Brain pericyte (primary cell): ENCODE results near the gene SMIM27.
"Not testable (repeated sequence)": the region's sequence is repeated elsewhere in the genome, so short reads cannot be mapped to it uniquely, and the experiment has no call there.

ENCODE experiments used
- DNase-seq: peaks from one replicate; pipeline ENCODE4 v3.0.0-alpha.2; 2012; ENCODE audit warnings: low read depth, low spot score

The SMIM27 gene

GRCh38 chr9:32552172-32552872, at the start of gene SMIM27, which contains the start of gene TOPORS:
Gene SMIM27, plus strand, starts transcription at chr9:32552327. Its CDS starts 108 bp downstream, at chr9:32552435.
Gene TOPORS, minus strand, starts transcription at chr9:32552586. Its CDS starts 150 bp downstream, at chr9:32552436.
- DNase-seq: peak; percentile 75

- DNase-seq: no peak
Observed at GRCh38 chr9:32502464-32502863, 49.7 kb upstream of the SMIM27 start.

GRCh38 chr9:32503008-32503407, 49.1 kb upstream of the SMIM27 start:
- DNase-seq: no peak

- no peak for DNase-seq
Observed at GRCh38 chr9:32508728-32509127, 43.4 kb upstream of the SMIM27 start.

GRCh38 chr9:32516241-32516640, 35.9 kb upstream of the SMIM27 start:
- no peak for DNase-seq

- no peak for DNase-seq
Observed at GRCh38 chr9:32518276-32518675, 33.9 kb upstream of the SMIM27 start.

GRCh38 chr9:32523910-32524309, 28.2 kb upstream of the SMIM27 start:
- DNase-seq: no peak

- not testable (repeated sequence) for DNase-seq
Observed at GRCh38 chr9:32524558-32524891, 27.6 kb upstream of the SMIM27 start.

GRCh38 chr9:32524892-32525708, 27.0 kb upstream of the SMIM27 start:
- no peak for DNase-seq

GRCh38 chr9:32525709-32526030, 26.5 kb upstream of the SMIM27 start:
- no peak for DNase-seq

- peak; percentile 86 for DNase-seq
Observed at GRCh38 chr9:32526041-32526706, 26.0 kb upstream of the SMIM27 start, which contains the start of gene RIGI. Gene RIGI, minus strand, starts transcription at chr9:32526196. Its CDS starts 30 bp downstream, at chr9:32526166.

GRCh38 chr9:32526707-32527048, 25.4 kb upstream of the SMIM27 start:
- no peak for DNase-seq

GRCh38 chr9:32533336-32533735, 18.8 kb upstream of the SMIM27 start:
- no peak for DNase-seq

GRCh38 chr9:32533816-32534215, 18.3 kb upstream of the SMIM27 start:
- no peak for DNase-seq

- no peak for DNase-seq
Observed at GRCh38 chr9:32543047-32543446, 9.1 kb upstream of the SMIM27 start.

GRCh38 chr9:32545884-32546283, 6.2 kb upstream of the SMIM27 start:
- DNase-seq: no peak

GRCh38 chr9:32548213-32548612, 3.9 kb upstream of the SMIM27 start:
- not testable (repeated sequence) for DNase-seq

- peak; percentile 15 for DNase-seq
Observed at GRCh38 chr9:32550150-32550561, 2.0 kb upstream of the SMIM27 start.

GRCh38 chr9:32550562-32551275, 1.4 kb upstream of the SMIM27 start:
- peak; percentile 86 for DNase-seq

- DNase-seq: no peak
Observed at GRCh38 chr9:32551276-32552051, 663 bp upstream of the SMIM27 start.

- no peak for DNase-seq
Observed at GRCh38 chr9:32554107-32554506, 2.0 kb downstream of the SMIM27 start.
